HT-29 (cell line): Measurements from ENCODE around the gene ZDHHC22. TPM values are rescaled to one million over a fixed set of nuclear protein-coding genes. Genes with fewer than 3 reads are reported as not detected.
A peak's percentile ranks its signal among the peaks of the same experiment; 100 is the strongest.
"Not testable (repeated sequence)": the region's sequence is repeated elsewhere in the genome, so short reads cannot be mapped to it uniquely, and the experiment has no call there.

Source experiments
- DNase-seq: peaks from one replicate; pipeline ENCODE4 v3.0.0-alpha.2; 2015; ENCODE audit warnings: low spot score
- total RNA-seq: library from RNA; depleted of rRNA; stranded (reverse); fragments of >200 nt; shearing (Covaris generic); gene quantifications from 2 replicates; pipeline ENCODE4 v1.2.3, GENCODE V29; 2014; rRNA removed

Gene ZDHHC22
- total RNA-seq: not detected in 2 replicates

- no peak for DNase-seq
Observed at GRCh38 chr14:77141214-77142004, at the start of gene ZDHHC22. Gene ZDHHC22 (minus strand): TSS chr14:77141791. CDS start chr14:77139738, 2,053 bp downstream.

- DNase-seq: no peak
Observed at GRCh38 chr14:77190977-77191376, 49.4 kb upstream of the ZDHHC22 start.

GRCh38 chr14:77189479-77189878 lies 47.9 kb upstream of the ZDHHC22 start:
- no peak for DNase-seq

GRCh38 chr14:77187649-77188012 lies 46.0 kb upstream of the ZDHHC22 start:
- DNase-seq: no peak

GRCh38 chr14:77186911-77187648 lies 45.5 kb upstream of the ZDHHC22 start:
- DNase-seq: no peak

GRCh38 chr14:77185093-77185465 lies 43.5 kb upstream of the ZDHHC22 start:
- no peak for DNase-seq

GRCh38 chr14:77184396-77185092 lies 43.0 kb upstream of the ZDHHC22 start:
- peak; percentile 10 for DNase-seq

GRCh38 chr14:77183896-77184295 lies 42.3 kb upstream of the ZDHHC22 start:
- DNase-seq: no peak

GRCh38 chr14:77181603-77182437 lies 40.2 kb upstream of the ZDHHC22 start, which contains the start of gene TMEM63C:
Gene TMEM63C (plus strand): TSS chr14:77181798. CDS start chr14:77218814, 37,016 bp downstream.
- DNase-seq: peak; percentile 78

- no peak for DNase-seq
Observed at GRCh38 chr14:77180726-77181602, 39.4 kb upstream of the ZDHHC22 start.

- no peak for DNase-seq
Observed at GRCh38 chr14:77178656-77179055, 37.1 kb upstream of the ZDHHC22 start.

- DNase-seq: no peak
Observed at GRCh38 chr14:77177702-77178101, 36.1 kb upstream of the ZDHHC22 start.

- DNase-seq: no peak
Observed at GRCh38 chr14:77175843-77176242, 34.3 kb upstream of the ZDHHC22 start.

GRCh38 chr14:77173911-77174617 lies 32.5 kb upstream of the ZDHHC22 start:
- DNase-seq: not testable (repeated sequence)

- DNase-seq: no peak
Observed at GRCh38 chr14:77172916-77173315, 31.3 kb upstream of the ZDHHC22 start.

- DNase-seq: no peak
Observed at GRCh38 chr14:77170045-77170444, 28.5 kb upstream of the ZDHHC22 start.

GRCh38 chr14:77161011-77161410 lies 19.4 kb upstream of the ZDHHC22 start:
- DNase-seq: no peak

- no peak for DNase-seq
Observed at GRCh38 chr14:77158882-77159255, 17.3 kb upstream of the ZDHHC22 start.

GRCh38 chr14:77158175-77158881 lies 16.7 kb upstream of the ZDHHC22 start:
- DNase-seq: no peak
